ENCODE measurements around the gene SSBP3.

The SSBP3 gene

DNA sequence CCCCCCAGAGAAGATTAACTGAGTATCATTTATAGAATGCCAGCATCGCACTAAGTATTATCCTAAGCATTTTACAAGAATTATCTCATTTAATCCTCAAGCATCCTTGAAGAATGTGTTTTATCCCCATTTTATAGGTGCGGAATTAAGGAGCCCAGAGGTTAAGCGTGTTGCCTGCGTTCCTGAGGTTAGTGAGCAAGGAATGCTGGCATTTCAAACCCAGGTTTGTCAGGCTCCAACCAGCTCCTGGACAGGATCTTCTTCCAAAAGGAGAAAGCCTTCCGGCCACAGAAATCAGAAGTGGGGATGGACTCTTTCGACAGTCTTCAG lies 82.3 kb downstream of the SSBP3 start:
- TF ChIP-seq SIN3A (IDR thresholded peaks at IDR 0.05; ENCODE audit: borderline replicate concordance, insufficient read depth, low read length) (no peak), POLR2AphosphoS5 (IDR thresholded peaks at IDR 0.05; ENCODE audit: low read depth, low read length) (no peak), FOXP2 (optimal IDR thresholded peaks at IDR 0.05; ENCODE audit: borderline replicate concordance, extremely low read depth, extremely low read length, insufficient read depth) (no peak), TAF1 (IDR thresholded peaks at IDR 0.05; ENCODE audit: borderline replicate concordance, insufficient read depth, low read length) (no peak)
- TF ChIP-seq, protein P1, sequence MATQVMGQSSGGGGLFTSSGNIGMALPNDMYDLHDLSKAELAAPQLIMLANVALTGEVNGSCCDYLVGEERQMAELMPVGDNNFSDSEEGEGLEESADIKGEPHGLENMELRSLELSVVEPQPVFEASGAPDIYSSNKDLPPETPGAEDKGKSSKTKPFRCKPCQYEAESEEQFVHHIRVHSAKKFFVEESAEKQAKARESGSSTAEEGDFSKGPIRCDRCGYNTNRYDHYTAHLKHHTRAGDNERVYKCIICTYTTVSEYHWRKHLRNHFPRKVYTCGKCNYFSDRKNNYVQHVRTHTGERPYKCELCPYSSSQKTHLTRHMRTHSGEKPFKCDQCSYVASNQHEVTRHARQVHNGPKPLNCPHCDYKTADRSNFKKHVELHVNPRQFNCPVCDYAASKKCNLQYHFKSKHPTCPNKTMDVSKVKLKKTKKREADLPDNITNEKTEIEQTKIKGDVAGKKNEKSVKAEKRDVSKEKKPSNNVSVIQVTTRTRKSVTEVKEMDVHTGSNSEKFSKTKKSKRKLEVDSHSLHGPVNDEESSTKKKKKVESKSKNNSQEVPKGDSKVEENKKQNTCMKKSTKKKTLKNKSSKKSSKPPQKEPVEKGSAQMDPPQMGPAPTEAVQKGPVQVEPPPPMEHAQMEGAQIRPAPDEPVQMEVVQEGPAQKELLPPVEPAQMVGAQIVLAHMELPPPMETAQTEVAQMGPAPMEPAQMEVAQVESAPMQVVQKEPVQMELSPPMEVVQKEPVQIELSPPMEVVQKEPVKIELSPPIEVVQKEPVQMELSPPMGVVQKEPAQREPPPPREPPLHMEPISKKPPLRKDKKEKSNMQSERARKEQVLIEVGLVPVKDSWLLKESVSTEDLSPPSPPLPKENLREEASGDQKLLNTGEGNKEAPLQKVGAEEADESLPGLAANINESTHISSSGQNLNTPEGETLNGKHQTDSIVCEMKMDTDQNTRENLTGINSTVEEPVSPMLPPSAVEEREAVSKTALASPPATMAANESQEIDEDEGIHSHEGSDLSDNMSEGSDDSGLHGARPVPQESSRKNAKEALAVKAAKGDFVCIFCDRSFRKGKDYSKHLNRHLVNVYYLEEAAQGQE (IDR thresholded peaks at IDR 0.05; ENCODE audit: insufficient read depth in 1 of 2, low read depth in 2 of 2, low read length in 2 of 2): no peak

GRCh38 chr1:54323324-54323739 lies 82.9 kb downstream of the SSBP3 start:
- TF ChIP-seq SIN3A (IDR thresholded peaks at IDR 0.05; ENCODE audit: borderline replicate concordance, insufficient read depth, low read length): no peak
- TF ChIP-seq TAF1 (IDR thresholded peaks at IDR 0.05; ENCODE audit: borderline replicate concordance, insufficient read depth, low read length): no peak
- TF ChIP-seq FOXP2 (optimal IDR thresholded peaks at IDR 0.05; ENCODE audit: borderline replicate concordance, extremely low read depth, extremely low read length, insufficient read depth): no peak
- TF ChIP-seq POLR2AphosphoS5 (IDR thresholded peaks at IDR 0.05; ENCODE audit: low read depth, low read length): no peak
- TF ChIP-seq, protein P1 (IDR thresholded peaks at IDR 0.05; ENCODE audit: insufficient read depth in 1 of 2, low read depth in 2 of 2, low read length in 2 of 2): no peak

- no peak for TF ChIP-seq POLR2AphosphoS5 (IDR thresholded peaks at IDR 0.05; ENCODE audit: low read depth, low read length)
- TF ChIP-seq FOXP2 (optimal IDR thresholded peaks at IDR 0.05; ENCODE audit: borderline replicate concordance, extremely low read depth, extremely low read length, insufficient read depth): no peak
- no peak for TF ChIP-seq SIN3A (IDR thresholded peaks at IDR 0.05; ENCODE audit: borderline replicate concordance, insufficient read depth, low read length)
- no peak for TF ChIP-seq TAF1 (IDR thresholded peaks at IDR 0.05; ENCODE audit: borderline replicate concordance, insufficient read depth, low read length)
- TF ChIP-seq, protein P1 (IDR thresholded peaks at IDR 0.05; ENCODE audit: insufficient read depth in 1 of 2, low read depth in 2 of 2, low read length in 2 of 2): no peak
These were observed 87.9 kb downstream of the SSBP3 start for GRCh38 chr1:54318246-54318814.

DNA sequence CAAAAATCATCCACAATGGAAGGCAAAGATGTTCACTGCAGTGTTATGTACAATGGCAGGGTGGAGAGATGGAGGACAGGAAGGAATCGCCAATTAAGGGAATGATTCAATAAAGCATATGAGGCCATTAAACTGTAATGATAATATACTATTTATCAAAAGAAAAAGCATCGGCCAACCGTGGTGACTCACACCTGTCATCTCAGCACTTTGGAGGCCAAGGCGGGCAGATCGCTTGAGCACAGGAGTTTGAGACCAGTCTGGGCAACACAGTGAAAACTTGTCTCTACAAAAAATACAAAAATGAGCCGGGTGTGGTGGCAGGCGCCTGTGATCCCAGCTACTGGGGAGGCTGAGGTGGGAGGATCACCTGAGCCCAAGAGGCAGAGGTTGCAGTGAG lies 89.1 kb downstream of the SSBP3 start:
- TF ChIP-seq SIN3A (IDR thresholded peaks at IDR 0.05; ENCODE audit: borderline replicate concordance, insufficient read depth, low read length): no peak
- TF ChIP-seq FOXP2 (optimal IDR thresholded peaks at IDR 0.05; ENCODE audit: borderline replicate concordance, extremely low read depth, extremely low read length, insufficient read depth): no peak
- no peak for TF ChIP-seq TAF1 (IDR thresholded peaks at IDR 0.05; ENCODE audit: borderline replicate concordance, insufficient read depth, low read length)
- TF ChIP-seq, protein P1 (IDR thresholded peaks at IDR 0.05; ENCODE audit: insufficient read depth in 1 of 2, low read depth in 2 of 2, low read length in 2 of 2): no peak
- TF ChIP-seq POLR2AphosphoS5 (IDR thresholded peaks at IDR 0.05; ENCODE audit: low read depth, low read length): no peak

GRCh38 chr1:54315099-54315498 lies 91.1 kb downstream of the SSBP3 start:
- TF ChIP-seq FOXP2 (optimal IDR thresholded peaks at IDR 0.05; ENCODE audit: borderline replicate concordance, extremely low read depth, extremely low read length, insufficient read depth) (no peak), SIN3A (IDR thresholded peaks at IDR 0.05; ENCODE audit: borderline replicate concordance, insufficient read depth, low read length) (no peak), TAF1 (IDR thresholded peaks at IDR 0.05; ENCODE audit: borderline replicate concordance, insufficient read depth, low read length) (no peak), POLR2AphosphoS5 (IDR thresholded peaks at IDR 0.05; ENCODE audit: low read depth, low read length) (no peak)
- TF ChIP-seq, protein P1 (IDR thresholded peaks at IDR 0.05; ENCODE audit: insufficient read depth in 1 of 2, low read depth in 2 of 2, low read length in 2 of 2): no peak

Data from PFSK-1 (cell line).